Upper lobe of left lung (tissue), 4 donors: ENCODE results near the gene KIF18B.

ENCODE experiments used
- EP300 ChIP-seq, 4 donors: sonication (generic); formaldehyde crosslinking; IDR thresholded peaks; one replicate each; pipeline ENCODE4 v1.5.1; 2017; ENCODE audit warnings: antibody characterized with exemption in 4 of 4, control low read depth in 2 of 4
- POLR2A ChIP-seq, 4 donors: fragments of 450-650 bp; IDR thresholded peaks; one replicate each; pipeline ENCODE4 v1.5.1; 2016 to 2017; ENCODE audit warnings: antibody characterized with exemption in 4 of 4, mild to moderate bottlenecking in 2 of 4
- POLR2AphosphoS5 ChIP-seq, 2 donors: sonication (generic); formaldehyde crosslinking; IDR thresholded peaks; one replicate each; pipeline ENCODE4 v1.5.1; 2017; ENCODE audit warnings: antibody characterized with exemption in 2 of 2
- TF ChIP-seq, protein P1 (sequence below), 6 experiments: fragments of 450-650 bp in 4 of 6; fragments of 200-600 bp in 2 of 6; sonication (generic) in 2 of 6; IDR thresholded peaks; one replicate each; pipeline ENCODE4 v1.5.1; 2016 to 2019; ENCODE audit warnings: antibody characterized with exemption in 6 of 6

DNA sequence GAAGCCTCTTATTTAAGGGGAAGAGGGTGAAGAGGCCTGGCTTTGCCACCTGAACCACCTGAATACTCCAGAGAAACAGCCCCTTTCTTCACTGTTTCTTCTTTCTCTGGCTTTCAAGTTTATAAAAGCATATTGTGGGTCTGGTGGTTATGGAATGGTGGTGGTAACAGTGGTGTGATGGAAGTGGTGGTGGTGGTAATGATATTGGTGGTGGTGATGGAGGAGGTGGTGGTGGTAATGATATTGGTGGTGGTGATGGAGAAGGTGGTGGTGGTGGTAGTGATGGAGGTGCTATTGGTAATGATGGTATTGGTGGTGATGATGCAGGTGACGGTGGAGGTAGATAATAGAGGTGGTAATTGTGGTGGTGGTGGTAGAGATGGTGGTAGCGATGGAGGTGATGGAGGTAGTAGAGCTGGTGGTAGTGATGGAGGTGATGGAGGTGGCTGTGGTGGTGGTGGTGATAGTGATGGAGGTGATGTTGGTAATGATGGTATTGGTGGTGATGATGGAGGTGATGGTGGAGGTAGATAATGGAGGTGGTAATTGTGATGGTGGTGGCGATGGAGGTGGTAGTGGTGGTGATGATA, 34.6 kb upstream of the KIF18B start:
- TF ChIP-seq, protein P1, sequence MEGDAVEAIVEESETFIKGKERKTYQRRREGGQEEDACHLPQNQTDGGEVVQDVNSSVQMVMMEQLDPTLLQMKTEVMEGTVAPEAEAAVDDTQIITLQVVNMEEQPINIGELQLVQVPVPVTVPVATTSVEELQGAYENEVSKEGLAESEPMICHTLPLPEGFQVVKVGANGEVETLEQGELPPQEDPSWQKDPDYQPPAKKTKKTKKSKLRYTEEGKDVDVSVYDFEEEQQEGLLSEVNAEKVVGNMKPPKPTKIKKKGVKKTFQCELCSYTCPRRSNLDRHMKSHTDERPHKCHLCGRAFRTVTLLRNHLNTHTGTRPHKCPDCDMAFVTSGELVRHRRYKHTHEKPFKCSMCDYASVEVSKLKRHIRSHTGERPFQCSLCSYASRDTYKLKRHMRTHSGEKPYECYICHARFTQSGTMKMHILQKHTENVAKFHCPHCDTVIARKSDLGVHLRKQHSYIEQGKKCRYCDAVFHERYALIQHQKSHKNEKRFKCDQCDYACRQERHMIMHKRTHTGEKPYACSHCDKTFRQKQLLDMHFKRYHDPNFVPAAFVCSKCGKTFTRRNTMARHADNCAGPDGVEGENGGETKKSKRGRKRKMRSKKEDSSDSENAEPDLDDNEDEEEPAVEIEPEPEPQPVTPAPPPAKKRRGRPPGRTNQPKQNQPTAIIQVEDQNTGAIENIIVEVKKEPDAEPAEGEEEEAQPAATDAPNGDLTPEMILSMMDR (IDR thresholded peaks at IDR 0.05), result no peak
- TF ChIP-seq POLR2A (IDR thresholded peaks at IDR 0.05) (no peak), EP300 (IDR thresholded peaks at IDR 0.05) (no peak), POLR2AphosphoS5 (IDR thresholded peaks at IDR 0.05) (no peak)
